Right atrium auricular region (tissue), 2 donors: Measurements from ENCODE around the gene ZNF827. TPM values are rescaled to one million over a fixed set of nuclear protein-coding genes. Genes with fewer than 3 reads are reported as not detected.

Experiments
- DNase-seq: peaks from one replicate; pipeline ENCODE4 v3.0.0-alpha.2; 2019; ENCODE audit warnings: low spot score
- H3K27ac ChIP-seq, 2 donors: fragments of 200-600 bp; sonication (generic); 1 replicate in 1 of 2; 2 replicates in 1 of 2; pipeline ENCODE4 v1.5.1; 2016 to 2019
- H3K27me3 ChIP-seq, 2 donors: fragments of 200-600 bp; sonication (generic); one replicate each; pipeline versions ENCODE4 v1.5.1 to v1.6.0; 2017 to 2019
- H3K36me3 ChIP-seq: fragments of 200-600 bp; sonication (generic); one replicate; pipeline ENCODE4 v1.5.1; 2016
- H3K4me1 ChIP-seq, 2 donors: fragments of 200-600 bp; sonication (generic); one replicate each; pipeline versions ENCODE4 v1.5.1 to v1.6.0; 2017 to 2019
- H3K4me3 ChIP-seq, 2 donors: fragments of 200-600 bp; sonication (generic); 1 replicate in 1 of 2; 2 replicates in 1 of 2; pipeline ENCODE4 v1.5.1; 2017 to 2019; ENCODE audit warnings: mild to moderate bottlenecking in 1 of 2, moderate library complexity in 1 of 2
- H3K9me3 ChIP-seq, 2 donors: fragments of 200-600 bp; sonication (generic); one replicate each; pipeline ENCODE4 v1.5.1; 2019
- CTCF ChIP-seq, 2 donors: fragments of 200-600 bp; sonication (generic); IDR thresholded peaks; one replicate each; pipeline ENCODE4 v1.5.1; 2019; ENCODE audit warnings: antibody characterized with exemption in 2 of 2
- total RNA-seq, 2 donors: library from RNA; depleted of rRNA; stranded (reverse); fragments of >200 nt; gene quantifications; one replicate each; pipeline ENCODE4 v1.1.0, GENCODE V29; 2016

The ZNF827 gene
- total RNA-seq, 2 donors from 2014 or later: 8.5 to 16.9 TPM

GRCh38 chr4:145860897-145861296, 77.7 kb downstream of the ZNF827 start:
- no peak for DNase-seq
- peaks cover 0 to 5% of the 10 kb centered on the region in 2 donors for H3K4me1 ChIP-seq
- no peak overlapping the region for H3K27ac ChIP-seq
- no peak overlapping the region for H3K4me3 ChIP-seq
- no peaks in the 10 kb centered on the region for H3K36me3 ChIP-seq
- TF ChIP-seq CTCF (IDR thresholded peaks at IDR 0.05): no peak
- no peaks in the 10 kb centered on the region for H3K27me3 ChIP-seq
- H3K9me3 ChIP-seq: no peaks in the 10 kb centered on the region

GRCh38 chr4:145860446-145860845, 78.2 kb downstream of the ZNF827 start:
- no peak overlapping the region for H3K27ac ChIP-seq
- no peak for TF ChIP-seq CTCF (IDR thresholded peaks at IDR 0.05)
- H3K4me1 ChIP-seq: peaks cover 0 to 3% of the 10 kb centered on the region in 2 donors
- no peaks in the 10 kb centered on the region for H3K27me3 ChIP-seq
- no peaks in the 10 kb centered on the region for H3K36me3 ChIP-seq
- no peak overlapping the region for H3K4me3 ChIP-seq
- no peak for DNase-seq
- H3K9me3 ChIP-seq: no peaks in the 10 kb centered on the region

GRCh38 chr4:145859926-145860325, 78.7 kb downstream of the ZNF827 start:
- H3K4me3 ChIP-seq: no peak overlapping the region
- no peaks in the 10 kb centered on the region for H3K9me3 ChIP-seq
- no peak overlapping the region for H3K27ac ChIP-seq
- no peaks in the 10 kb centered on the region for H3K4me1 ChIP-seq
- H3K36me3 ChIP-seq: no peaks in the 10 kb centered on the region
- TF ChIP-seq CTCF (IDR thresholded peaks at IDR 0.05): no peak
- no peak for DNase-seq
- H3K27me3 ChIP-seq: no peaks in the 10 kb centered on the region

GRCh38 chr4:145859426-145859825, 79.2 kb downstream of the ZNF827 start:
- H3K9me3 ChIP-seq: no peaks in the 10 kb centered on the region
- H3K4me1 ChIP-seq: no peaks in the 10 kb centered on the region
- no peak overlapping the region for H3K4me3 ChIP-seq
- H3K27ac ChIP-seq: no peak overlapping the region
- TF ChIP-seq CTCF (IDR thresholded peaks at IDR 0.05): no peak
- no peaks in the 10 kb centered on the region for H3K36me3 ChIP-seq
- DNase-seq: no peak
- H3K27me3 ChIP-seq: no peaks in the 10 kb centered on the region

- H3K4me1 ChIP-seq: peaks cover 0 to 21% of the 10 kb centered on the region in 2 donors
- TF ChIP-seq CTCF (IDR thresholded peaks at IDR 0.05): no peak
- no peak overlapping the region for H3K4me3 ChIP-seq
- no peaks in the 10 kb centered on the region for H3K27me3 ChIP-seq
- H3K27ac ChIP-seq: no peak overlapping the region
- no peaks in the 10 kb centered on the region for H3K9me3 ChIP-seq
- peaks cover 4% of the 10 kb centered on the region for H3K36me3 ChIP-seq
- no peak for DNase-seq
Measured at GRCh38 chr4:145852256-145852839, 86.3 kb downstream of the ZNF827 start.
